ENCODE results near the gene GORAB. TPM values are rescaled to one million over a fixed set of nuclear protein-coding genes. Genes with fewer than 3 reads are reported as not detected.

The GORAB gene
- total and polyA plus RNA-seq, 2 donors (not counting 3 experiments of a cell fraction or from before 2014, with no cell fraction given), result 4.4 to 6.4 TPM

- dilution Hi-C loops (cut with MboI; ENCODE audit: extremely low pct_ligation_motif_present, low sequenced_read_pairs) (no loop called here), intact Hi-C loops (cut with micrococcal nuclease) (no loop called here)
- Histone ChIP-seq H3K9me3 (replicated peaks; ENCODE audit: control insufficient read depth, insufficient read depth, low read length) (no peaks in the 10 kb centered on the region), H3K9me1 (replicated peaks; ENCODE audit: control insufficient read depth, extremely low read depth, insufficient read depth, low read length) (no peaks in the 10 kb centered on the region), H2AFZ (ENCODE audit: low read depth, low read length) (no peak overlapping the region), H3K36me3 (ENCODE audit: control insufficient read depth in 2 of 2, extremely low read depth in 1 of 2, insufficient read depth in 2 of 2, low read length in 2 of 2) (peaks cover 10 to 26% of the 10 kb centered on the region in 2 experiments), H4K20me1 (replicated peaks; ENCODE audit: control insufficient read depth, extremely low read depth, insufficient read depth, low read length) (no peaks in the 10 kb centered on the region), H3K27me3 (ENCODE audit: control insufficient read depth in 2 of 2, insufficient read depth in 2 of 2, low read length in 2 of 2) (no peaks in the 10 kb centered on the region), H3K4me3 (replicated peaks in 1 of 3; ENCODE audit: insufficient read depth in 1 of 3, low read depth in 1 of 3, low read length in 3 of 3) (no peak overlapping the region), H3K4me1 (ENCODE audit: control insufficient read depth, extremely low read depth, insufficient read depth, low read length) (peaks cover 3% of the 10 kb centered on the region), H3K79me2 (ENCODE audit: control insufficient read depth, insufficient read depth, low read length) (no peaks in the 10 kb centered on the region), H3K27ac (ENCODE audit: insufficient read depth, low read depth, low read length) (no peak overlapping the region), H3K4me2 (ENCODE audit: insufficient read depth, low read length) (no peak overlapping the region), H3K9ac (replicated peaks; ENCODE audit: extremely low read depth, insufficient read depth, low read length) (no peak overlapping the region)
- ChIA-PET POLR2A (no interaction called here), CTCF (no interaction called here)
- no TSS peak for BruUV-seq (replicated peaks)
- TF ChIP-seq POLR2A (IDR thresholded peaks at IDR 0.05; ENCODE audit: low read depth, low read length) (no peak), GATA2 (IDR thresholded peaks at IDR 0.05; ENCODE audit: insufficient read depth, insufficient read length, low read depth, low read length) (no peak), MYC (IDR thresholded peaks at IDR 0.05; ENCODE audit: low read depth, low read length) (no peak), POLR2AphosphoS5 (IDR thresholded peaks at IDR 0.05; ENCODE audit: insufficient read depth, low read depth, low read length) (no peak), JUN (IDR thresholded peaks at IDR 0.05; ENCODE audit: borderline replicate concordance, insufficient read depth, insufficient read length, low read depth) (no peak), EZH2 (IDR thresholded peaks at IDR 0.05; ENCODE audit: borderline replicate concordance, low read depth, low read length, severe bottlenecking) (no peak), FOS (IDR thresholded peaks at IDR 0.05; ENCODE audit: borderline replicate concordance, insufficient read depth, low read length) (no peak)
- TF ChIP-seq, protein P1, sequence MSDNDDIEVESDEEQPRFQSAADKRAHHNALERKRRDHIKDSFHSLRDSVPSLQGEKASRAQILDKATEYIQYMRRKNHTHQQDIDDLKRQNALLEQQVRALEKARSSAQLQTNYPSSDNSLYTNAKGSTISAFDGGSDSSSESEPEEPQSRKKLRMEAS (IDR thresholded peaks at IDR 0.05; ENCODE audit: insufficient read depth, insufficient read length), result no peak
- TF ChIP-seq, protein P2, sequence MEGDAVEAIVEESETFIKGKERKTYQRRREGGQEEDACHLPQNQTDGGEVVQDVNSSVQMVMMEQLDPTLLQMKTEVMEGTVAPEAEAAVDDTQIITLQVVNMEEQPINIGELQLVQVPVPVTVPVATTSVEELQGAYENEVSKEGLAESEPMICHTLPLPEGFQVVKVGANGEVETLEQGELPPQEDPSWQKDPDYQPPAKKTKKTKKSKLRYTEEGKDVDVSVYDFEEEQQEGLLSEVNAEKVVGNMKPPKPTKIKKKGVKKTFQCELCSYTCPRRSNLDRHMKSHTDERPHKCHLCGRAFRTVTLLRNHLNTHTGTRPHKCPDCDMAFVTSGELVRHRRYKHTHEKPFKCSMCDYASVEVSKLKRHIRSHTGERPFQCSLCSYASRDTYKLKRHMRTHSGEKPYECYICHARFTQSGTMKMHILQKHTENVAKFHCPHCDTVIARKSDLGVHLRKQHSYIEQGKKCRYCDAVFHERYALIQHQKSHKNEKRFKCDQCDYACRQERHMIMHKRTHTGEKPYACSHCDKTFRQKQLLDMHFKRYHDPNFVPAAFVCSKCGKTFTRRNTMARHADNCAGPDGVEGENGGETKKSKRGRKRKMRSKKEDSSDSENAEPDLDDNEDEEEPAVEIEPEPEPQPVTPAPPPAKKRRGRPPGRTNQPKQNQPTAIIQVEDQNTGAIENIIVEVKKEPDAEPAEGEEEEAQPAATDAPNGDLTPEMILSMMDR (IDR thresholded peaks at IDR 0.05; ENCODE audit: extremely low read depth in 1 of 2, insufficient read depth in 1 of 2, low read depth in 1 of 2, low read length in 2 of 2), result no peak
- no peak for FAIRE-seq
- DNase-seq (ENCODE audit: low read depth, low spot score), result no peak
Measured at GRCh38 chr1:170548497-170548896, 16.5 kb downstream of the GORAB start.

Measured in endothelial cell of umbilical vein (primary cell).